GM18499 (cell line): ENCODE data around the gene TUBB4A.

Experiments
- ATAC-seq: cut with Tn5 transposase; IDR thresholded peaks from one replicate; pipeline ENCODE4 v1.9.1; 2021; ENCODE audit warnings: moderate number of reproducible peaks; ENCODE audit not compliant: insufficient read depth, unreplicated experiment

The TUBB4A gene

GRCh38 chr19:6472713-6473112 lies 29.4 kb downstream of the TUBB4A start:
- ATAC-seq: no peak

GRCh38 chr19:6471076-6471475 lies 31.0 kb downstream of the TUBB4A start:
- no peak for ATAC-seq

- no peak for ATAC-seq
Measured at GRCh38 chr19:6470173-6470572, 31.9 kb downstream of the TUBB4A start.

- ATAC-seq: no peak
Measured at GRCh38 chr19:6467384-6467783, 34.7 kb downstream of the TUBB4A start.

- ATAC-seq: no peak
Measured at GRCh38 chr19:6466526-6467248, 35.4 kb downstream of the TUBB4A start.

- no peak for ATAC-seq
Measured at GRCh38 chr19:6465663-6466062, 36.4 kb downstream of the TUBB4A start.

GRCh38 chr19:6465006-6465405 lies 37.1 kb downstream of the TUBB4A start:
- ATAC-seq: no peak

- no peak for ATAC-seq
Measured at GRCh38 chr19:6464070-6464873, 37.8 kb downstream of the TUBB4A start, which contains the start of gene CRB3. CRB3 (plus strand) TSS chr19:6464271; CDS start chr19:6464702, 431 bp downstream.

- peak; percentile 64 for ATAC-seq
Measured at GRCh38 chr19:6460099-6460884, 41.8 kb downstream of the TUBB4A start.

- no peak for ATAC-seq
Measured at GRCh38 chr19:6459262-6460098, 42.6 kb downstream of the TUBB4A start, which contains the start of gene SLC25A23. SLC25A23 (minus strand) TSS chr19:6459792; CDS start chr19:6459628, 164 bp downstream.

GRCh38 chr19:6458695-6459261 lies 43.3 kb downstream of the TUBB4A start:
- ATAC-seq: no peak

GRCh38 chr19:6457958-6458694 lies 44.0 kb downstream of the TUBB4A start:
- ATAC-seq: no peak

- no peak for ATAC-seq
Measured at GRCh38 chr19:6455924-6456323, 46.2 kb downstream of the TUBB4A start.

GRCh38 chr19:6453951-6454565 lies 48.1 kb downstream of the TUBB4A start:
- ATAC-seq: no peak

GRCh38 chr19:6452899-6453298 lies 49.2 kb downstream of the TUBB4A start:
- no peak for ATAC-seq

GRCh38 chr19:6452223-6452614 lies 49.9 kb downstream of the TUBB4A start:
- ATAC-seq: no peak

- ATAC-seq: no peak
Measured at GRCh38 chr19:6451583-6452222, 50.4 kb downstream of the TUBB4A start.

GRCh38 chr19:6450166-6450565 lies 51.9 kb downstream of the TUBB4A start:
- ATAC-seq: no peak
